OCI-LY7 (cell line): ENCODE data around the gene ADAMTS16. TPM values are rescaled to one million over a fixed set of nuclear protein-coding genes. Genes with fewer than 3 reads are reported as not detected.

Source experiments
- BruUV-seq: library from RNA; stranded (reverse); fragments of 400-500 nt; replicated peaks from 2 replicates; lab custom pipeline; 2021; lab: Mats Ljungman, UMichigan
- CTCF ChIA-PET: fragments of 300-600 bp; sonication (Branson Sonifier 250); formaldehyde crosslinking; loops from one replicate; lab custom pipeline; 2022; ENCODE audit warnings: antibody characterized with exemption; ENCODE audit not compliant: unreplicated experiment; lab: Charles Lee
- POLR2A ChIA-PET: fragments of 300-600 bp; sonication (Branson Sonifier 250); formaldehyde crosslinking; loops from one replicate; lab custom pipeline; 2022; ENCODE audit warnings: antibody characterized with exemption; lab: Charles Lee
- DNase-seq: peaks from one replicate; pipeline ENCODE4 v3.0.0-alpha.2; 2015; ENCODE audit warnings: low spot score
- H2AFZ ChIP-seq: fragments of 200-600 bp; sonication (generic), shearing (Covaris generic); 2 replicates; pipeline ENCODE4 v1.6.1; 2014; ENCODE audit warnings: mild to moderate bottlenecking, antibody characterized with exemption, low read length, moderate library complexity
- H3K27ac ChIP-seq: fragments of 200-600 bp; sonication (generic); 2 replicates; pipeline ENCODE4 v1.5.1; 2014; ENCODE audit warnings: mixed run types, low read depth, mild to moderate bottlenecking, moderate library complexity, low read length, inconsistent platforms; ENCODE audit not compliant: poor library complexity, severe bottlenecking
- H3K36me3 ChIP-seq: fragments of 200-600 bp; sonication (generic); 2 replicates; pipeline ENCODE4 v1.6.1; 2014; ENCODE audit warnings: mild to moderate bottlenecking, antibody characterized with exemption, low read length, moderate library complexity, mixed read lengths; ENCODE audit not compliant: insufficient read depth
- H3K4me1 ChIP-seq: fragments of 200-600 bp; sonication (generic); 2 replicates; pipeline ENCODE4 v1.5.1; 2014; ENCODE audit warnings: mild to moderate bottlenecking, low read length; ENCODE audit not compliant: insufficient read depth, poor library complexity, severe bottlenecking
- H3K4me2 ChIP-seq: fragments of 200-600 bp; sonication (generic); 2 replicates; pipeline ENCODE4 v1.6.1; 2014; ENCODE audit warnings: mild to moderate bottlenecking, low read length
- H3K4me3 ChIP-seq: fragments of 200-600 bp; sonication (generic); 2 replicates; pipeline ENCODE4 v1.5.1; 2014; ENCODE audit warnings: mild to moderate bottlenecking, low read depth, low read length; ENCODE audit not compliant: poor library complexity, severe bottlenecking
- H3K79me2 ChIP-seq: fragments of 200-600 bp; sonication (generic); 2 replicates; pipeline ENCODE4 v1.6.1; 2016; ENCODE audit warnings: low read depth, mild to moderate bottlenecking, low read length, moderate library complexity, mixed read lengths; ENCODE audit not compliant: insufficient read depth
- H3K9me2 ChIP-seq: fragments of 200-600 bp; sonication (generic); 2 replicates; pipeline ENCODE4 v1.6.1; 2016; ENCODE audit warnings: mild to moderate bottlenecking, low read length, mixed read lengths; ENCODE audit not compliant: insufficient read depth
- H3K9me3 ChIP-seq: fragments of 200-600 bp; sonication (generic); 2 replicates; pipeline ENCODE4 v1.6.1; 2014; ENCODE audit warnings: mild to moderate bottlenecking, mixed run types, low read length, mixed read lengths
- H4K20me1 ChIP-seq: fragments of 200-600 bp; sonication (generic); 2 replicates; pipeline ENCODE4 v1.6.1; 2014; ENCODE audit warnings: mild to moderate bottlenecking, antibody characterized with exemption, low read length, moderate library complexity, mixed read lengths; ENCODE audit not compliant: insufficient read depth
- CTCF ChIP-seq: fragments of 200-600 bp; sonication (generic); conservative IDR thresholded peaks from 2 replicates; pipeline ENCODE4 v1.5.1; 2014; ENCODE audit warnings: mild to moderate bottlenecking, antibody characterized with exemption, low read length, moderate library complexity, mixed read lengths
- EZH2phosphoT487 ChIP-seq: fragments of 200-600 bp; sonication (generic); IDR thresholded peaks from 2 replicates; pipeline ENCODE4 v1.6.1; 2018; ENCODE audit warnings: low read depth, borderline replicate concordance, mild to moderate bottlenecking, mixed run types, antibody characterized with exemption, low read length, moderate library complexity, mixed read lengths
- intact Hi-C: fragments of 100-400 bp; cut with micrococcal nuclease; formaldehyde crosslinking; loops from one replicate; pipeline ENCODE4 v1.10.0; 2022; ENCODE audit not compliant: unreplicated experiment
- total RNA-seq, 2 experiments: library from RNA; depleted of rRNA in 1 of 2; stranded (reverse); fragments of >200 nt in 1 of 2; shearing (Covaris generic) in 1 of 2; gene quantifications; 2 replicates each; pipeline ENCODE4 v1.2.3, GENCODE V29; 2014 to 2022

The ADAMTS16 gene
- total RNA-seq, 2 experiments from 2014 or later, result not detected

DNA sequence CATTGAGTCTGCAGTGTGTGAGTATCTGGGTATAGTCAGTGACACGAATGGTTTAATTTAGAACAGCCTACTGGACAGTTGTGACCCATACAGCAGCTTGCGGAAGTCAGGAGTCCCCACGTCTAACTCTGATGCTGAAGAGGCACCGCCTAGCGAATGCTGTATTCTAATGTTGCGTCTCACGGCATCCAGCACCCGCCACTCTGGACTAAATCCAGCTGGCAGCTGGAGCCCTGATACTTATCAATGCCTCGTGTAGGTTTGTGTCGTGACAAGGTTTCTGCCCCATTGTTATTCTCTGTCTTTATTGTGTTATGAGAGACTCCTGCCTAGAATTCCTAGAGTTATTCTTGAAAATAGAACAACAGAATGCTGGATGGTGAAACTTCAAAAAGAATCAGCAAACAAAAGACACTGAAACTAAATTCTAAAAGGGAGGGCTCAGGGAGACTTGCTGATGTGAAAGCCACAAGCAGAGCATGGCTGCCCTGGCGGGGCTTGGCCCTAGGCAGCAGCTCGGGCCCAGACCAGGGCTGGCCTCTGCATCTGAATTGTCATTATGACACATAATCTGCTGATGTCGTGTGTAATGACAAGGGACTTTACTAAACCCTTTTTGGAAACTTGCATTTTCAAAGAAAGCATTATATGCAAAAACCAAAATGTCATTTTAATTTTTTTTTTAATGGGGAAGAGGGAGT, 158.9 kb downstream of the ADAMTS16 start:
- Histone ChIP-seq H3K9me3 (no peaks in the 10 kb centered on the region), H4K20me1 (no peaks in the 10 kb centered on the region), H2AFZ (no peak overlapping the region), H3K79me2 (no peaks in the 10 kb centered on the region), H3K4me1 (no peaks in the 10 kb centered on the region), H3K36me3 (no peaks in the 10 kb centered on the region), H3K27ac (no peak overlapping the region), H3K4me3 (no peak overlapping the region), H3K4me2 (no peak overlapping the region), H3K9me2 (no peaks in the 10 kb centered on the region)
- no peak for DNase-seq
- ChIA-PET CTCF (no interaction called here), POLR2A (no interaction called here)
- no TSS peak for BruUV-seq
- TF ChIP-seq EZH2phosphoT487 (no peak), CTCF (no peak)
- intact Hi-C loops, result no loop called here

DNA sequence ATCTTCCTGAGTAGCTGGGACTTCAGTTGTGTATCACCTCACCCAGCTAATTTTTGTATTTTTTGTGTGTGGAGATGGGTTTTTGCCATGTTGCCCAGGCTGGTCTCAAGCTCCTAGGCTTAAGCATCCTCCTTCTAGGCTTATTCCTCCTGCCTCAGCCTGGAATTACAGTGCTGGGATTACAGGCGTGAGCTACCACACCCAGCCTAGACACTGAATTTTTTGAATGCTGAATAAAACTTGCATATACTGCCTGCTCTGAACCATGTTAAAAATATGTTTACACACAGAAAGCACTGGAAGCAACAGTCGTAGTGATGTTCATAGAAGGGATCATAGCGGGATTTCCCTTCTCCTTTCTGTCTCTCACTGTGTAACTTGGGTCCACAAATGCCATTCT, 161.0 kb downstream of the ADAMTS16 start:
- ChIA-PET CTCF (no interaction called here), POLR2A (no interaction called here)
- no peak overlapping the region for H3K4me3 ChIP-seq
- no peaks in the 10 kb centered on the region for H3K4me1 ChIP-seq
- no peaks in the 10 kb centered on the region for H3K79me2 ChIP-seq
- no peaks in the 10 kb centered on the region for H4K20me1 ChIP-seq
- H3K27ac ChIP-seq, result no peak overlapping the region
- H3K9me2 ChIP-seq, result no peaks in the 10 kb centered on the region
- DNase-seq, result no peak
- intact Hi-C loops, result no loop called here
- 0 out of 2 replicates have a peak, but pooled peaks cover 4% of the 10 kb centered on the region for H3K9me3 ChIP-seq
- no peak overlapping the region for H3K4me2 ChIP-seq
- H2AFZ ChIP-seq, result no peak overlapping the region
- H3K36me3 ChIP-seq, result no peaks in the 10 kb centered on the region
- no TSS peak for BruUV-seq
- TF ChIP-seq CTCF (no peak), EZH2phosphoT487 (no peak)

DNA sequence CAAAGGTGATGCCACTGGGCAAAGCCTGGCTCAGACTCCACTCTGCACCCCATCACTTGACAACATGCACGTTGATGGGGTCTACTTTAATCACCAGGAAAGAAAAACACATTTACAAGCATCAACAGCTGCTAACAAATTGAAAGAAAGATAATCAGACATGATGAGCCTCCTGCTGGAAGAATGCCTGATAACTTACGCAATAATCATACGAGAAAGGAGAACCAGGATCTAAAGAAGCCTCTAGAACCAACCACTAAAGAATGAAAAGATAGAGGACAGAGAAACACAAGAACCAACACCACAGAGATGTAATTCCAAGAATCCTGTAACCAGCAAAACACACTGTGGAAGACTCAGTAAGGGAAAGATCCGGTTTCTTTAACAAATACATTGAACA, 162.1 kb downstream of the ADAMTS16 start:
- Histone ChIP-seq H3K4me1 (no peaks in the 10 kb centered on the region), H3K27ac (no peak overlapping the region), H2AFZ (no peak overlapping the region), H3K36me3 (no peaks in the 10 kb centered on the region), H3K4me2 (no peak overlapping the region), H3K4me3 (no peak overlapping the region), H3K79me2 (no peaks in the 10 kb centered on the region), H3K9me2 (no peaks in the 10 kb centered on the region), H3K9me3 (0 out of 2 replicates have a peak, but pooled peaks cover 4% of the 10 kb centered on the region), H4K20me1 (no peaks in the 10 kb centered on the region)
- no peak for DNase-seq
- no TSS peak for BruUV-seq
- ChIA-PET POLR2A (no interaction called here), CTCF (no interaction called here)
- intact Hi-C loops, result no loop called here
- no peak for TF ChIP-seq CTCF
- no peak for TF ChIP-seq EZH2phosphoT487
